GM15510 (cell line): ENCODE data around the gene DCDC2.

ENCODE experiments used
- POLR2A ChIP-seq: IDR thresholded peaks from 3 replicates; pipeline ENCODE4 v1.6.1; 2011; ENCODE audit warnings: borderline replicate concordance; ENCODE audit not compliant: insufficient read length; ENCODE audit errors: extremely low read depth

The DCDC2 gene

GRCh38 chr6:24240380-24240928 lies 117.4 kb downstream of the DCDC2 start:
- TF ChIP-seq POLR2A, result no peak

DNA sequence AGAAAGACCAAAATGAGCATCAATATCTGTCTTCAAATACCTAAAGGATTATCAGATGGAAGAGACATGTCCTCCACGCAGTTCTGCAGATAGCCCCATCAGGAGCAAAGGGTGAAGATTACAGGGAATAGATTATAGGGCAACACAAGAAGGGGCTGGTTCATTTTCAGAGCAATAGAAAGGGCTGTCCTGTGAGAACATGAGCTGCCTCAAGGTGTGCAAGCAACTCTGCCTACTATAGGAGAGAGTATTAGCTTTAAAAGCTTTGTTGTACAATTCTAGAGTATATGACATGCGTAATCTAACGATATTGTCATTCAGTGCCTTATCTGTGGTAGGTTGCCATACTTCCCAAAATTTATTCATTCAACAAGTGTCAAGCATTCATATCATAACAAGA lies 119.2 kb downstream of the DCDC2 start:
- no peak for TF ChIP-seq POLR2A

DNA sequence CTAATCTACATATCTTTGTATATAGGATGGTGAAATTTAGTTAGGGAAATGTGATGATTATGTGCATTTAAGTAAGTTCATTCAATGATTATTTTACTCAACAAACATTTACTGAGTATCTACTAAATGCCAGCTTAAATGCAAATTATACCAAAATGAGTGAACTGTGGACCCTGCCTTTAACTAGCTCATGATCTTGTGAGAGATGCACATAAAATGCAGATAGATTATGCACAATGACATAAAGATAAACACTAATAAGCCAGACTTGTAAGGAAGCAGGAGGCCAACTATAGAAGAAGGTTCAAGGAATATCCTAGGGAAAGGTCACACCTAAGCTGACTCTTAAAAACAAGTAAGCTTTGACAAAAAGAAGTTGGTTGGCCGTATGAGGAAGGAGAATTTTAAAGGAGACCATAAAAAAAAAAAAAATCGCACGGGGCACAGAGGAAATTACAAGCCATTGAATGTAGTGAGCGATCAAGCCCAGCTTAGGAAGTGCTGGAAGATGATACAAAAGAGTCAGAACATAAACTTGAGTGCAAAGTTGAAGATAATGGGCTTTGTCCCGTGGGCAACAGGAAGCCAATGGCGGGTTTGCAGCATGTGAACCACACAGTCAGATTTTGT lies 123.9 kb downstream of the DCDC2 start:
- TF ChIP-seq POLR2A, result no peak

DNA sequence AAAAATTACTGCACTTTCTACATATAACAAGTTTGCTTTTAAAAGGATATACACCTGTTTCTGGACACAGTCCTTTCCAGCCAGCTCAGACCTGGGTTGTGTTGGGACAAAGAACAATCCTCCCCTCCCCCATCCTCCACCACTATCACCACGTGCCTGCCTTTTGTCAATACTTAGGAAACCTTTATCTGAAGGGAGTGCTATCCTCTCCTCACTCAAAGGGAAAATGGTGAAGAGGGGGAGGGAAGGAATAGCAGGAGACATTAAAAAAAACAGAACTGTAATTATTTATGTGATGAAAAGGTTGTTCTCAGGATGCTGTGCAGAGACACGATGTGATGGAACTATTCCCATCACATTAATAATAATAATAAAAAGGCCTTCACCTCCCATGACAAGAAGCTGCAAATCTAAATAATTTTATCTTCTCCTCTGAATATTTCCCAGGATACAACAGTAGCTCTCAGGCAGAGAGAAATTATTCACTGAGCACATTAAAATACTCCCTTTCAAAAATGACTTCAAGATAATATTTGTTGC lies 126.4 kb downstream of the DCDC2 start:
- no peak for TF ChIP-seq POLR2A

GRCh38 chr6:24229696-24230405 lies 128.0 kb downstream of the DCDC2 start:
- no peak for TF ChIP-seq POLR2A

DNA sequence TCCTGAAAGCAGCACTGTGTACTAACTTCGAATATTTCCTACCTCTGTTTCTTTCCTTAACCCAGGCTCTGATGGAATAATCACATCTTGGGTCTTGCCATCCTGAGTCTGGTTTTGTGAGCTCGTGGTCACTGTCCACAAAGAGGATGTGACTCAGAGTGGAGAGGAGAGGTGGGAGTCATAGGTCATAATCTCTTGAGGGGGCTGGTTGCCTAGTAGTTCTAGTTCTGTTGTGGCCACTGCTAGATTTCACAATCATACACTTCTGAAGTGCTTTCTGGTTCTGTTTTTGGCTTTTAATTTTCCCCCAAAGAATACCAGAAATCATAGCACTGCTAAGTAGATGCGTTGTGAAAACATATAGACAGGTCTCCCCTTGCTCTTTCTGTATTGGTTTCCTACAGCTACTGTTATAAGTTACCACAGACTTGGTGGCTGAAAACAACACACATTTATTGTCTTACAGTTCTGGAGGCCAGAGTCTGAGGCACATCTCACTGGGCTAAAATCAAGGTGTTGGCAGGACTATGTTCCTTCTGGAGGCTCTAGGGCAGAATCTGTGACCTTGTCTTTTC lies 129.1 kb downstream of the DCDC2 start:
- TF ChIP-seq POLR2A, result no peak

- TF ChIP-seq POLR2A, result no peak
Measured at GRCh38 chr6:24228123-24228522, 129.7 kb downstream of the DCDC2 start.

DNA sequence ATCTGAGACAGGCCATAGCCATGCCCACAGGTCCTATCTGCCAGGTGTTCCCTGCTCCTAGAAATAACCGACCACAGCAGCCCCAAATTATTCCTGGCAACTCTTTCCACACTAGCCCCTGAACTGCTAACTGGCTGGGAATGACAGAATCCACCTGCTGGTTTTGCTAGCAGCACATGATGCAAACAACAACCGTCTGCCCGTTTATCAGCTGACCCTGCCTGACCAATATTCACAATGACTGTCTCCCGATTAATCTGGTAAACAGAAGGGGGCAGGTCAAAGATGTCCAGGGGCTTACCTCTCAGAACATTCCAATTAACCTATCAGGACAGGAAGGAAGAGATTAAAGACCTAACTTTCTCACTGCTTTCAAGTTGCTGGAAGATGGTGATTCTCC lies 130.3 kb downstream of the DCDC2 start:
- no peak for TF ChIP-seq POLR2A

- no peak for TF ChIP-seq POLR2A
Measured at GRCh38 chr6:24226541-24226940, 131.3 kb downstream of the DCDC2 start.

GRCh38 chr6:24225838-24226237 lies 132.0 kb downstream of the DCDC2 start:
- TF ChIP-seq POLR2A, result no peak

GRCh38 chr6:24223115-24223919 lies 134.5 kb downstream of the DCDC2 start:
- TF ChIP-seq POLR2A, result no peak

GRCh38 chr6:24219670-24220069 lies 138.2 kb downstream of the DCDC2 start:
- TF ChIP-seq POLR2A, result no peak

DNA sequence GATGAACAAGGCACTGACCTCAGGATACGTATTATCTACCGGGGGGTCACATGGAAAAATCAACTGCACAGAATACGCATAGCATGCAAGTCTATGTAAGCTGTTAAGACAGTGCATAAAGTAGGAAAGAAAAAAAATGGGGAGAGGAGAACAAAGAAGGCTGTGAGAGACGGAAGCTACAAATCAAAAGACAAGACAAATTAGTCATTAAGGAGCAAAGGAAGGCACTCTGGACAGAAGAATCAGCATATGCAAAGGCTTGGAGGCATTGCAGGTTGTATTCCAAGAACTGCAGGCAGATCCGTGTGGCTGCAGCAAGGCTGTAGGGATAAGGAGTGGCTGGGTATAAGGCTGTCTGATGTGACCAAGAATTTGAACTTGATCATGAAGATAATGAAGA lies 142.9 kb downstream of the DCDC2 start:
- TF ChIP-seq POLR2A, result no peak

DNA sequence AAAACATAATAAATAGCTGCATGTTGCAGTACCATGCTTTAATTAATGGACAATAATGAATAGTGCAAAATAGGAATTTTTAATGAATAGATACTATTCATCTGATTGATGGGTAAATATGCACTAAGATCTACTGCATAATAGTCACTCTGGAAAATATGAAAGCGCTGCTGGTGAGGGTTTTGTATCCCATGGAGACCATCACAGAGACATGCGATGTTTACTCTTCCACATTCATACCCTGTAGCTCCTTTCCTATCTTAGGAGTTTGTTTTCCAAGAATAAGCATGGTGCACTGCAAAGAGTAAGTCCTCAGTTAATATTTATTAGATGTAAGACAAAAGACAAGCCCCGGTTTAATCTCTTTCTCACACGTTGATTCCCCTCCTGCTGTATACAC lies 150.4 kb downstream of the DCDC2 start:
- TF ChIP-seq POLR2A, result no peak
